ENCODE results near the gene NBEA.
"Not testable (repeated sequence)": the region's sequence is repeated elsewhere in the genome, so short reads cannot be mapped to it uniquely, and the experiment has no call there.

Gene NBEA

GRCh38 chr13:35392768-35393167 is 450.7 kb downstream of the NBEA start:
- no peak for DNase-seq (ENCODE audit: low read depth)

GRCh38 chr13:35393886-35394285 is 451.8 kb downstream of the NBEA start:
- no peak for DNase-seq (ENCODE audit: low read depth)

- DNase-seq (ENCODE audit: low read depth): not testable (repeated sequence)
These were observed 466.2 kb downstream of the NBEA start for GRCh38 chr13:35408285-35408684.

- no peak for DNase-seq (ENCODE audit: low read depth)
These were observed 469.1 kb downstream of the NBEA start for GRCh38 chr13:35411059-35411744.

- DNase-seq (ENCODE audit: low read depth): no peak
These were observed 506.4 kb downstream of the NBEA start for GRCh38 chr13:35448465-35448864.

- DNase-seq (ENCODE audit: low read depth): no peak
These were observed 507.8 kb downstream of the NBEA start for GRCh38 chr13:35449821-35450220.

GRCh38 chr13:35455022-35455421 is 513.0 kb downstream of the NBEA start:
- DNase-seq (ENCODE audit: low read depth): no peak

- DNase-seq (ENCODE audit: low read depth): no peak
These were observed 515.2 kb downstream of the NBEA start for GRCh38 chr13:35457258-35457657.

- DNase-seq (ENCODE audit: low read depth): no peak
These were observed 518.0 kb downstream of the NBEA start for GRCh38 chr13:35460061-35460460.

GRCh38 chr13:35465371-35465770 is 523.3 kb downstream of the NBEA start:
- DNase-seq (ENCODE audit: low read depth): no peak

GRCh38 chr13:35468195-35468594 is 526.1 kb downstream of the NBEA start:
- DNase-seq (ENCODE audit: low read depth): no peak

- no peak for DNase-seq (ENCODE audit: low read depth)
These were observed 527.9 kb downstream of the NBEA start for GRCh38 chr13:35469806-35470525.

GRCh38 chr13:35470671-35471661 is 528.9 kb downstream of the NBEA start:
- DNase-seq (ENCODE audit: low read depth): no peak

- DNase-seq (ENCODE audit: low read depth): no peak
These were observed 529.7 kb downstream of the NBEA start for GRCh38 chr13:35471706-35472322.

GRCh38 chr13:35472323-35472881 is 530.3 kb downstream of the NBEA start:
- no peak for DNase-seq (ENCODE audit: low read depth)

GRCh38 chr13:35473206-35473775 is 531.2 kb downstream of the NBEA start:
- no peak for DNase-seq (ENCODE audit: low read depth)

GRCh38 chr13:35473802-35474201 is 531.7 kb downstream of the NBEA start:
- no peak for DNase-seq (ENCODE audit: low read depth)

GRCh38 chr13:35474496-35475211 is 532.6 kb downstream of the NBEA start:
- DNase-seq (ENCODE audit: low read depth): no peak

GRCh38 chr13:35475212-35475959 is 533.3 kb downstream of the NBEA start:
- DNase-seq (ENCODE audit: low read depth): no peak

Measured in stimulated activated CD8-positive, alpha-beta memory T cell treated with anti-CD3 and anti-CD28 coated beads, Interleukin-12 subunit alpha, Interleukin-12 subunit beta, amount 100 ng/mL, for 1 hour (primary cell).